Measurements from ENCODE around the gene CADM2.
"Not testable (repeated sequence)": the region's sequence is repeated elsewhere in the genome, so short reads cannot be mapped to it uniquely, and the experiment has no call there.

CADM2 gene

DNA sequence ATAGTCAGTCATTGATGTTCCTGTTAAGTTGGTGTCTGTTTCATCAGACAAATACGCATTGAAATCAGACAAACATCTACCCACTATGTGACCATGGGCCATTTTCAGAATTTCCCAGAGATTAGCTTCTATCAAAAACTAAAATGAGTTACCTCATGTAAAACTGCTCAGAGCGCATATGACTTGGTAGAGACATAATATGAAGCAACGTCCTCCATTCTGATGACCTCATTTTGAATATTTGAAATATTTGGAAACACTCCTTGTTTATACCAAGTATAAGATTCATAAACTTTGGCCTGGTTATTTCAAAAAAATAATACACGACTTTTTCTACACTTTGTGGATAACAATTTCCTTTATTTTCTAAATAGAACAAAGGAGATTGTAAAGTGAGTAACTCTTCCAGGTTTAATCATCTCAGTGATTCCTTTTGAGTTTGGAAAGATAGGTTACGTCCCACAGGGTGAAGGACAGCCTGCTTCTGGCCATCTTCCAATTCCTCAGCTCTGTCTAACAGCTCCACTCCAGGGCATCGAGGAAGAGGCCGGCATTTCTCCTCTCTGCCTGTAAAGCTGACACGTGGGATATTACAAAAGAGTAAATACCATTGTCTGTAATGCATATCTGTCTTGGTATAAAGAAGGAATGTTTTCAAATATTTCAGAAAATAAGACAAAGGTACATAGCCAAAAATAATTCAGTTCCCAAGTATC, 122.6 kb downstream of the CADM2 start:
- DNase-seq = no peak

DNA sequence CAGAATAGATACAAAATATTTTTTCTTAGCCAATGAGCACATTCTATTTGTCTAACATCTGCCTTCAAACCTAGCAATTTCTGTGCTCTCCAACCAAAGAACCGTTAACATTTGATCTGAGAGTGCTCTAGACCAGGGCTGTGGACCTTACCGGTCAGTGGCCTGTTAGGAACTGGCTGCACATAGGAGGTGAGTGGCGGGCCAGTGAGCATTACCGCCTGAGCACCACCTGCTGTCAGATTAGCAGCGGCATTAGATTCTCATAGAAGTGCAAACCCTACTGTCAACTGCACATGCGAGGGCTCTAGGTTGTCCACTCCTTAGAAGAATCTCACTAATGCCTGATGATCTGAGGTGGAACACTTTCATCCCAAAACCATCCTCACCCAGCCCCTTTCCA, 131.7 kb downstream of the CADM2 start:
- no peak for DNase-seq

- DNase-seq = no peak
These were observed 141.5 kb downstream of the CADM2 start for GRCh38 chr3:85100316-85100715.

DNA sequence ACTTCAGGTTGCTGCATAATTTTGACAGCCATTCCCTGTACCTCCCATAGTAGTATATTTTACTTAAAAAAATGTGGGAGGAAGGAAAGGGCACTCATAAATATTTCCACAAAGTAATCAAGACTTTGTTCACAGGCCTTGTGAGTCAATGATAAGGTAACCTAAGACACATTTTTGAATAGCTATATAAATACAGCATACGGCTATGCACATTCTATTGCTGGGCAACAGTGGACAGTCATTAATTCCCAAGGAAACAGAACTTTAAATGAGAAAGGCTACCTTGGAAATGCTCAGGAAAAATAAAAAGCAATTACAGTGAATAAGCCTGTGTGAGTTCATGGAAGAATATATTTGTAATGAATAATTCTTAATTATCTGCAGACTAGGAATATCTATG, 144.0 kb downstream of the CADM2 start:
- no peak for DNase-seq

GRCh38 chr3:85110393-85110792, 151.6 kb downstream of the CADM2 start:
- DNase-seq = no peak

GRCh38 chr3:85120879-85121278, 162.1 kb downstream of the CADM2 start:
- DNase-seq = no peak

DNA sequence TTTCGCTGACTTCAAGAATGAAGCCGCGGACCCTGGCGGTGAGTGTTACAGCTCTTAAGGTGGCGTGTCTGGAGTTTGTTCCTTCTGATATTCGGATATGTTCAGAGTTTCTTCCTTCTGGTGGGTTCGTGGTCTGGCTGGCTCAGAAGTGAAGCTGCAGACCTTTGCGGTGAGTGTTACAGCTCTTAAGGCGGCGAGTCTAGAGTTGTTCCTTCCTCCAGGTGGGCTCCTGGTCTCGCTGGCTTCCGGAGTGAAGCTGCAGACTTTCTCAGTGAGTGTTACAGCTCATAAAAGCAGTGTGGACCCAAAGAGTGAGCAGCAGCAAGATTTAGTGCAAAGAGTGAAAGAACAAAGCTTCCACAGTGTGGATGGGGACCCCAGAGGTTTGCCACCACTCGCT, 174.1 kb downstream of the CADM2 start:
- not testable (repeated sequence) for DNase-seq

GRCh38 chr3:85133691-85134420, 175.1 kb downstream of the CADM2 start:
- DNase-seq = not testable (repeated sequence)

DNA sequence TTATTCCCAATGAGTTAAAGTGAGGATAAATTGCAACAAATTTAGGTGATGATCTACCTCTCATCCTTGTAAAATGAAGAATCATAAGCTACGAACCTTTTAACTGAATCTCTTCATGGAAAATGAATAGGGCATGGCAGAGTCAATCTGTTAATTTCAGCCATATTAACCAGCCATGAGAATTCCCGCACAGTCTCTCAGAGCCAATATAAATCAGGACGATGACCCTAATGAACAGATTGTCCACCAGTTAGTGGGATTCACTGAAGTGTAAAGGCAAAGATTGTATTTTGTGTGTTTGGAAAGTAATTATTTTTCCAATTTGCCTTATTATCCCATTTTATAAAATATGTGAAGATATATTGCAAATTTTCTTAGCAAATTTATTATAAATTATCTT, 183.8 kb downstream of the CADM2 start:
- no peak for DNase-seq

- no peak for DNase-seq
These were observed 189.2 kb downstream of the CADM2 start for GRCh38 chr3:85148036-85148435.

DNA sequence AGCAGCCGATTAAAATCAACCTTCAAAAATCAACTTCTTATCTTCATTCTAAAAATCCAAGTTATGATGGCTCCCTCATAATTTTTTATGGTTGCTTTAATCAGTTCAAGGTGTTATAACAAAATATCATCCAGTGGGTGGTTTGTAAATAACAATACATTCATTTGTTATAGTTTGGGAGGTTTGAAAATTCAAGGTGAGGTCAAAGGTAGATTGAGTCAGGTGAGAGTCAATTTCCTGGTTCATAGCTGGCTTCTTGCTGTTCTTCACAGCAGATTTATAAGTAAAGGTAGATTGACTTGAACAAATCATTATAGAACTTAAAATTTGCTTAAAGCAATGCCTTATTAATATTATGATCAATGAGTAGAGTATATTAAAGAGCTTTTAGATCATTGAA, 192.8 kb downstream of the CADM2 start:
- no peak for DNase-seq

GRCh38 chr3:85153279-85153678, 194.5 kb downstream of the CADM2 start:
- not testable (repeated sequence) for DNase-seq

GRCh38 chr3:85159376-85159775, 200.6 kb downstream of the CADM2 start:
- DNase-seq = no peak

DNA sequence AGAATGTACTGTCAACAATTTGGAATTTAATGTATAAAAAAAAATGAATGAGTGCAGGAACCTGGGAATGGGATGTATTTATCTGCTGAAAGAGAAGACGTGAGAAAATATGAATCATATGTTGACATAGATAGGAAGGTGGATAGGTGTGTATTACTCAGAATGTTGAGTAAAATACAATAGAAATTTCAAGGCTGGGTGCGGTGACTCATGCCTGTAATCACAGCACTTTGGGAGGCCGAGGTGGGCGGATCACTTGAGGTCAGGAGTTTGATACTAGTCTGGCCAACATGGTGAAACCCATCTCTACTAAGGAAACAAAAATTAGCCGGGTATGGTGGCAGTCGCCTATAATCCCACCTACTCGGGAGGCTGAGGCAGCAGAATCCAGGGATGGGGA, 202.8 kb downstream of the CADM2 start:
- DNase-seq = peak; percentile 8

DNA sequence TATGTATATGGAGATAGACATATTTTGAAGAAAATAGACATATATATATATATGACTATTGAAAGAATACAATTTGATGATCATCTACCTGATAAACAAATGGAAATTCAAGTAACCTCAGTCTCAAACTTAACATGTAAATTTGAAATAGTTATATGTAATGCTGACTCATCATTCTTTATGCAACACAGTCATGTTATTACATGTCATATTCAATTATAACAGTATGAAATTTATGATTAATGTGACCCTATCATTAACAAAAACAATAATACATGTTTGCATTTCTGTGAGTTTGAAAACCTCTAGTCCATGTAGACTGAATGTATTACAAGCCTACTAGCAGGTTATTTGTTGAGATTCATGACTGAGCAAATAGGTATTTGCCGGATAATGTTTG, 204.1 kb downstream of the CADM2 start:
- DNase-seq = no peak

DNA sequence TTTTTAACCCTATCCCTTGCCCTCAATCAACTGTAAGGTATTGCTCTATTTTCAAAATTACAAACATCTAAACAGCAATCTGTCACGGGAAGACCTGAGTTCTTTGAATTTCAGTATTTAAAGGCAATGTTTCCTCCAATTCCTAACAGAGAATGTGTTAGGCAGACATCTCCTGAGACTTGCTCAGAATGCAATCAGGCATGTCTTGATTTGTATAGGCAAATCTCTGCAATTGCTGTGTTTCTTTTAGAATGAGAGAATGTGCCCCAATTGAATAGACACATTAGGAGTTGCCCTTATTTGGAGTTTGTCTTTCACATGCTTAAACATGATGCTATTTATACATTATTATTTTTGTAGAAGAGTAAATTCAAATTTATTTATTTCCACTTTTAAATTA, 205.6 kb downstream of the CADM2 start:
- no peak for DNase-seq

GRCh38 chr3:85167576-85167975, 208.8 kb downstream of the CADM2 start:
- no peak for DNase-seq

GRCh38 chr3:85170646-85171045, 211.9 kb downstream of the CADM2 start:
- DNase-seq = no peak

DNA sequence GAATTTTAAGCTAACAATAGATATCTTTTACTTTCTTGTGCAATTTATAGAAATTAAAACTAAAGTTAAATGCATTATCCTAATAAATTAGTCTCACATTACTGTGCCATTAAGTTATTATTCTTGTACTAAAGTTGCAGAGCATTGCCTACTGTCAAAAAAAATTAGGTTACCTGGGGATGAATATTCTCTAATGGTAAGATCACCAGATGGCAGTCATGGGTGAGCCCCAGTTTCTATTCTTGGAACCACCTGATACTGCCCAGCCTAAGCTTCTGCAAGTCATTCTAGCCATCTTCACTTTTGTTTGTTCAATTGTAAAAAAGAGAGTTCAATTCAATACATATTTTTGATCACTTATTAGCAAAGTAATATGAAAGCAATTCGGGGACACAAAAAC, 213.2 kb downstream of the CADM2 start:
- no peak for DNase-seq

- no peak for DNase-seq
These were observed 218.0 kb downstream of the CADM2 start for GRCh38 chr3:85176799-85177198.

DNA sequence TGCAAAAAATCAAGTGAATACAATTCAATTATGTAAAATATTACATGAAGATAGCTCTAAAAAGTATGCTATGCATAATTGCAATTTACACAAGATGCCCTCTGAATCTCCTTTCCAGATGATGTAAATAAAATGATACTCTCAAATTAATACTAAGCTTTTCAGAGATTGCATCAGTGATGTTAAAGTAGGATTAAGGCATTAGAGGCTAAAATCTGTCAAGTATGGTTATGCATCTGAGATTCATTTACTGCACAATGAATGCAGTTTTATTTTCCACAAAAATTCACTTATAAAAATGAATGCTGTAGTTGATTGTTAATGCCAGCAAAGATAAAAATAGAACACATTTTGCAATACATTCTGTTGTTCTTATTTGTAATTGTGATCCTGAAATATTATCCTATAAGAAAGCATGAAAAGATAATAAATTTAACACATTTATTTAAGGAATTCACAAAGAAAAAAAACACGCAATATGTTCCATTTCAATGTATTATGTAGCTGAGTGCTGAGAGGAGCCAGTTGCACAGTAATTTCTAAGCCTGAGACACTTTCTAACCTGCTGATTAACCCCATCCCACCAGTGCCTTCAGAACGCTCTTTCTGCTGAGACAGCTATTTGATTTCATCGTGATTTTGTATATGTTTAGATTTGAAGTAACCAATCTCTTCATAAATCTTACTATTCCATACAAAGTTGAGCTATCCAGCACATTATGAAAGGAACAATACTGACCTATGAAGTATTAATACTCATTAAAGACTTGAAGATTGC, 224.4 kb downstream of the CADM2 start:
- no peak for DNase-seq

DNA sequence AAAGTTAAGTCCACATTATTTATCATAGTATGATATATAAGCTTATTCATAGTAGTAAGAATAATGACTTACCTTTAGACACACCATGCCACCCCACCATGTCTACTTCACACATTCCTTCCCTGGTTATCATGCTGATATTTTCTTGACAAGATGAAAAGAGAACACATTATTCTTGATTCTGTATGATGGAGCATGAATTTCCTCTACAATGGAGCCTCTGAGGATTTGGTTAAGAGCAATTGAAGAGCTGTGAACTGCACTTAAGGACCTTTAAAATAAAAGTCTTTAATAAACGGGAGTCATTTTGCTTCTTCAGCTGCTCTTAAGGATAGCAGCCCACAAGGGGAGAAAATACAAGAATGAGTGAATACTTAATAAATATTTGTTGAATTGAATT, 226.7 kb downstream of the CADM2 start:
- DNase-seq = no peak

DNA sequence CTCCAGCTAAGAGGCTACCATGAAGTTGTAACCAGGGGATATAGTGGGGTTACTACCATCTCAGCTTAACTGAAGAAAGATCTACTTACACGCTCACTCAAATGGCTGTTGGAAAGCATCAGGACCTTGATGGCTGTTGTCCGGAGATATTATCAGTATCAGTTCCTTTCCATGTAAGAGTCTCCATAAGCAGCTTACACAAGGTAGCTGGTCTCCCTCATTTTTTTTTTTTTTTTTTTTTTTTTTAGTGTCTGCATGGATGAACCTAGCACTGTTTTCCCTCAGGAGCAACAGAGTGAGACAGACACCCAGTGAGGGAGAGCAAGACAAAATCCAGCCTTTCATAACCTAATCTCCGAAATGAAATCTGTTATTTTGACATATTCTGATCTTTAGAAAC, 230.9 kb downstream of the CADM2 start:
- DNase-seq = no peak

GRCh38 chr3:85193565-85193964, 234.8 kb downstream of the CADM2 start:
- no peak for DNase-seq
